ENCODE measurements around the gene PAIP2.

Gene PAIP2

GRCh38 chr5:139410993-139411828 is 69.6 kb downstream of the PAIP2 start:
- no peak for DNase-seq (ENCODE audit: low spot score)

DNA sequence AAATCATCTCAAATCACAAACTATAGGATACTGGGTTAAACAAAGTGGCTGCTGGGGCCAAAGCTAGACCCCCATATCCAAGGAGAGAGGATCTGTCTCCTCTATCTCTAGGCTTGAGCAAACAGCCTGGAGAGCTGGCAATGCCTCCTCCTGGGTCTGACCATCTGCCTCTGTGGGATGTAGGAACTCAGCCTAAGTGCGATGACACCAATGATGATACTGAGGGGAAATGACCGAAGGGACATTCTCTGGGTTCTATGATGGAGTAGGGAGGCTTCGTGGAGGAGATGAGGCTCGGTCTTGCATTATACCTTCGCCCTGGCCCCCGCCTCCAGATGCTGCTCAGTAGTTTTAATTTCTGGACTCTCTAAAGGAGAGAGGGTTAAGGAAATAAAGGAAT is 71.5 kb downstream of the PAIP2 start:
- DNase-seq (ENCODE audit: low spot score) = no peak

GRCh38 chr5:139413963-139414362 is 72.3 kb downstream of the PAIP2 start:
- no peak for DNase-seq (ENCODE audit: low spot score)

GRCh38 chr5:139414581-139415130 is 73.0 kb downstream of the PAIP2 start:
- no peak for DNase-seq (ENCODE audit: low spot score)

GRCh38 chr5:139415221-139415861 is 73.7 kb downstream of the PAIP2 start:
- DNase-seq (ENCODE audit: low spot score) = no peak

DNA sequence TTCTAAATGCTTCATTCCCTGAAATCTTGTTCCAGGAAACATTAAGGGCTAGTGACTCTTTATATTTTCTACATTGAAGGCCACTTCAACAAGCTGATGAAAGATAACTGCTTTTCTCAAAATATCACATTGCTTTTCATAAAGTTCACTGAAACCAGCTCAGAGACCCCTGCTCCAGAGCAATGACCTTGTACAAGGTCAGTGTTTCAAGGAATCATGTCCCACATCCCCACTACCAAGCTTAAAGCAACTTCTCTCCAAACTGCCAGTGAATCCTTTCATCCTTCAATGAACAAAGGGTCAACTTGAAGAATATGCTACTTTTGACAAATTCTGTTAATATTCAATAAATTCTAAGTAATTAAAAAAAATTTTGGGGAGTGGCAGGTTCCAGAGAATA is 74.2 kb downstream of the PAIP2 start:
- DNase-seq (ENCODE audit: low spot score) = no peak

GRCh38 chr5:139416651-139417050 is 75.0 kb downstream of the PAIP2 start:
- DNase-seq (ENCODE audit: low spot score) = no peak

GRCh38 chr5:139417214-139417613 is 75.6 kb downstream of the PAIP2 start:
- no peak for DNase-seq (ENCODE audit: low spot score)

- DNase-seq (ENCODE audit: low spot score) = no peak
Observed at GRCh38 chr5:139418793-139419192, 77.1 kb downstream of the PAIP2 start.

Measured in iPS-NIHi11 (cell line).